DND-41 (cell line): ENCODE measurements around the gene MCC.

Source experiments
- CTCF ChIP-seq: IDR thresholded peaks from 2 replicates; pipeline ENCODE4 v1.5.1; 2012; ENCODE audit warnings: borderline replicate concordance, low read length, moderate library complexity, mild to moderate bottlenecking; ENCODE audit not compliant: poor library complexity, severe bottlenecking; ENCODE audit errors: extremely low read depth
- EZH2 ChIP-seq: IDR thresholded peaks from 3 replicates; pipeline ENCODE4 v1.6.1; 2012; ENCODE audit warnings: borderline replicate concordance, low read depth, mild to moderate bottlenecking, moderate library complexity, low read length, inconsistent platforms; ENCODE audit not compliant: severe bottlenecking

- TF ChIP-seq EZH2 = no peak
- TF ChIP-seq CTCF = no peak
Measured at GRCh38 chr5:113514289-113514635, 26.0 kb upstream of the MCC start.
